Small intestine (tissue), 7 donors: ENCODE measurements around the gene NPC1. TPM values are rescaled to one million over a fixed set of nuclear protein-coding genes. Genes with fewer than 3 reads are reported as not detected.
"Not testable (repeated sequence)": the region's sequence is repeated elsewhere in the genome, so short reads cannot be mapped to it uniquely, and the experiment has no call there.

Source experiments
- DNase-seq, 2 donors: peaks; one replicate each; pipeline versions ENCODE4 v3.0.0 to v3.0.0-alpha.2; 2013
- FAIRE-seq: peaks from 2 replicates; lab custom pipeline; 2012; peaks lifted over from hg19 to GRCh38; lab: Jason Lieb, UNC
- H3K27ac ChIP-seq, 3 donors: one replicate each; pipeline ENCODE4 v1.5.1; 2013; ENCODE audit warnings: low read length in 2 of 3, mild to moderate bottlenecking in 2 of 3, control low read depth in 1 of 3, inconsistent platforms in 1 of 3, low read depth in 1 of 3, moderate library complexity in 1 of 3
- H3K27me3 ChIP-seq, 3 donors: one replicate each; pipeline ENCODE4 v1.6.1; 2013; ENCODE audit warnings: low read length in 3 of 3, inconsistent platforms in 1 of 3; ENCODE audit not compliant: control insufficient read depth in 3 of 3, insufficient read depth in 3 of 3
- H3K36me3 ChIP-seq, 3 donors: one replicate each; pipeline ENCODE4 v1.6.1; 2013; ENCODE audit warnings: low read length in 3 of 3, inconsistent platforms in 1 of 3, low read depth in 1 of 3, mild to moderate bottlenecking in 1 of 3, moderate library complexity in 1 of 3; ENCODE audit not compliant: control insufficient read depth in 3 of 3, insufficient read depth in 2 of 3
- H3K4me1 ChIP-seq, 3 donors: one replicate each; pipeline ENCODE4 v1.6.1; 2013; ENCODE audit warnings: low read length in 2 of 3, inconsistent platforms in 1 of 3, low read depth in 1 of 3, mild to moderate bottlenecking in 1 of 3, moderate library complexity in 1 of 3; ENCODE audit not compliant: control insufficient read depth in 3 of 3, insufficient read depth in 2 of 3
- H3K4me3 ChIP-seq, 3 donors: one replicate each; pipeline ENCODE4 v1.5.1; 2013; ENCODE audit warnings: low read length in 3 of 3, control low read depth in 1 of 3, inconsistent platforms in 1 of 3, low read depth in 1 of 3, mild to moderate bottlenecking in 1 of 3, moderate library complexity in 1 of 3
- H3K9me3 ChIP-seq, 2 donors: one replicate each; pipeline ENCODE4 v1.6.1; 2013; ENCODE audit warnings: low read depth in 1 of 2, low read length in 1 of 2; ENCODE audit not compliant: control insufficient read depth in 2 of 2, insufficient read depth in 1 of 2
- WGBS, 3 donors: extraction: QIAGEN DNeasy Blood & Tissue Kit; methylation state at CpG; one replicate each; pipeline ENCODE4 v1.1.7; 2013; 5-methylcytosine and 5-hydroxymethylcytosine counted together
- polyA plus RNA-seq, 4 donors: library from polyadenylated mRNA; stranded (reverse) in 3 of 4; unstranded in 1 of 4; fragments of 200-250 nt in 3 of 4; fragments of 120-200 nt in 1 of 4; gene quantifications; one replicate each; pipeline versions ENCODE4 v1.2.1 to v1.2.3, GENCODE V29; 2013
- donor health status: healthy with polysubstance abuse.
- donor health status: control.
- donor health status: control.
- donor health status: Bipolar disorder and iron deficiency.
- donor health status: healthy.

The NPC1 gene
- polyA plus RNA-seq, 4 donors: 8.7 to 35.7 (median 20.9) TPM

DNA sequence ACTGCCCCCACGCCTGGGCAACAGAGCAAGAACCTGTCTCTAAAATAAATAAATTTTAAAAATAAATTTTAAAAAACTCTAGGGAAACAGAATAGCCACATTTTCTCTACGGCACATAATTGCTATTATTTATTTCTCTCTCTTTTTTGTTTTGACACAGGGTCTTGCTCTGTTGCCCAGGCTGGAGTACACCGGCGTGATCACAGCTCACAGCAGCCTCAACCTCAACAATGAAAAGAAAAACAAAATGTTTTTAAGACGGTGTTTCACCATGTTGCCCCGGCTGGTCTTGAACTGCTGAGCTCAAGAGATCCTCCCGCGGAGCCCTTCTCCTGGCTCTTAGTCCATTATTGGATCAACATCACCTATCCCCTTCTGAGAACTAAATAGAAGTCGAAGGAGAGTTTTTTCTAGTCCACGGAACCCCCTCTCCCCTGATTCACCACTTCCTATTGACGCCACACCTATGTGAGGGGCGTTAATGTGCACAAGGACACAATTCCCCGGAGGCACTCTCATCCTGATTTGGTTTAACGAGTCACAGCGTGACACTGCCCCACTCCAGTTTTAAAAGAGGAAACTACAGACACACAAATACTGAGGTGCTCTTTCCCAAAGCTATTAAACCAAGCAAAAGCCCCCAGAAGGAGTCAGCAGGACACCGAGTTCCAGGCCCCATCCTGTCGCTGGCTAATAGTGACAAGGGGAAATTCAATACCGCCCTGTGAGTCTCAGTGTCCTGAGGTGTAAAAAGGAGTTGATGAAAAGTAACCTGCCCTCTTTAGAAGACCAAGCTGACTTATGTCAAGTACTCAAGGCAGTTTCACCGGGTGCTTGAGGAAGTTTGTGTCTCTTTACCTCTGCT, 1.1 kb downstream of the NPC1 start:
- WGBS, 3 donors: 26 to 32% (median 28%) methylated on average over 19 of the region's 19 CpGs
- no peaks in the 10 kb centered on the region for H3K9me3 ChIP-seq
- DNase-seq (peak; percentile 44 to 62), FAIRE-seq (no peak)
- peak overlapping the region; percentile 96 to 100 (median 98) for H3K27ac ChIP-seq
- peaks cover 4 to 20% (median 19%) of the 10 kb centered on the region in 3 donors for H3K4me1 ChIP-seq
- H3K27me3 ChIP-seq: no peaks in the 10 kb centered on the region
- H3K36me3 ChIP-seq: peaks cover 0 to 8% (median 0%) of the 10 kb centered on the region in 3 donors
- H3K4me3 ChIP-seq: peak overlapping the region; percentile 79 to 93 (median 86)

DNA sequence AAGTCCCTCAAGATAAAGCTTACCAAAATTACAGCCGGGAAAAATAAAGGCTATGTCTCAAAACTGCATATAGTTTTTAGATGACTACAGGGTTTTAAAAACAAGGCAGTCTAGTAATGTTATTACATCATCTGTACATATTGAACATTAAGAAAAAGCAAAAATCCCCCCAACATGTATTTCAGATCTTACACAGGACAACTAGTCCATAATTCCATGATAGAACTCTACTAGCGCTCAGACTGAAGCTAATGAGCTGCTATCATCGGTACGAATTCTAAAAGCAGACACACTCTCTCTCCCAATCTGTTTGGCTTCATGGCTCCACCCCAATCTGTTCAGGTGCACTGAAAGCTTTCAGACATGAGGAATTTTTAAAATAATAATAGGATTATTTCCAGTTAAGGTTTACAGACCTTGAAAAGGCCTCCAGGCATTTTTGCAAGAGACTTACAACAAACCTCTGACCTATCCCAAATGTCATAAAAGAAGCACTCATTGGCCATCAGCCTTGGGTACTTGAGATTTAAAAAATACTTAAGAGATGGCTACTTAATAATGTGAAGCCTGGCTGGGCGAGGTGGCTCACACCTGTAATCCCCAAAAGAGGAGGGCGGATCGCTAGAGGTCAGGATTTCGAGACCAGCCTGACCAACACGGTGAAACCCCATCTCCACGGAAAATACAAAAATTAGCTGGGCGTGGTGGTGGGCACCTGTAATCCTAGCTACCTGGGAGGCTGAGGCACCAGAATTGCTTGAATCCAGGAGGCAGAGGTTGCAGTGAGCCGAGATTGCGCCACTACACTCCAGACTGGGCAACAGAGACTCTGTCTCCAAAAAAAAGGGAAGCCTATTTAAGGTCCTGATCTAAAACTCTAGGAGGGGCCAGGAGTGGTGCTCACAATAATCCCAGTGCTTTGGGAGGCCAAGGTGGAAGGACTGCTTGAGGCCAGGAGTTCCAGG, 2.0 kb downstream of the NPC1 start:
- Histone ChIP-seq H3K27ac (no peak overlapping the region), H3K9me3 (no peaks in the 10 kb centered on the region), H3K27me3 (no peaks in the 10 kb centered on the region), H3K4me1 (peaks cover 4 to 20% (median 19%) of the 10 kb centered on the region in 3 donors), H3K4me3 (peak overlapping the region in 1 of 3 donors; percentile 79), H3K36me3 (peaks cover 0 to 8% (median 0%) of the 10 kb centered on the region in 3 donors)
- FAIRE-seq: no peak
- WGBS, 3 donors: 89 to 92% (median 90%) methylated on average over 13 of the region's 13 CpGs
- no peak for DNase-seq

DNA sequence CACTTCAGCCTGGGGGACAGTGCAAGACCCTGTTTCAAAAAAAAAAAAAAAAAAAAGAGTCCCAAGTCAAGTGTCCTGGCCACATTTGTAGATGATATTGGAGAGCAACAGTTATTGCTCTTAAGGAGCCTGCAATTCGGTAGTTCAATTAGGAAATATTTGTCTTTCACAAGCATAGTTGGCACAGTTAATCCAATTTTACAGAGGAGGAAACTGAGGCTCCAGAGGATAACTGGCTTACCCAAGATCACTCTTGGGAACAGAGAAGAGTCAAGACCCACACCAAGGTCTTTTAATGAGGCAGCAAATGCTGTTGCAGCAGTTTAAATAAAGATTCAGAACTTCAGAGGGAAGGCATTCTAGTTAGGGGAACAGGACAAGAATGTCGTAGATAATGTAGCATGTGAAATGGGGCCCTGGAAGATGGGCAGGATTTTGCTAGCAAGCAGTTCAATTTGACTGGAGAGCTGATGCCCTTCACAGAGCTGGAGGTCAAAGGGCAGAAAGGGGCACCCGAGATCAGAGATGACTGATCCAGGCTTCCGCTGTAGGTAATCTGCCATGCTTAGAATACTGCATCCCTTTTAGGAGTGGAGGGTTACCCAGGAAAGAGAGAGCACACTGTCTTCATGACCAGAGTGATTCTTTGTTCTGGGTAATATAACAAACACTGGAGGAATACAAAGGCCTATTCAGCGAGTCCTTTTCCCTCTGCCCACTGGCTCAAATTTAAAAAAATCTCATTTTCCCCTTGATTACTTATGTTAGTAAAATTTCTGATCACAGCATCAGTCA, 3.0 kb downstream of the NPC1 start:
- DNase-seq (no peak), FAIRE-seq (no peak)
- Histone ChIP-seq H3K27ac (no peak overlapping the region), H3K36me3 (peaks cover 0 to 10% (median 0%) of the 10 kb centered on the region in 3 donors), H3K4me1 (peaks cover 4 to 20% (median 19%) of the 10 kb centered on the region in 3 donors), H3K4me3 (no peak overlapping the region), H3K9me3 (no peaks in the 10 kb centered on the region), H3K27me3 (no peaks in the 10 kb centered on the region)
- 74 to 84% (median 83%) methylated on average over 5 of the region's 5 CpGs for WGBS, 3 donors

DNA sequence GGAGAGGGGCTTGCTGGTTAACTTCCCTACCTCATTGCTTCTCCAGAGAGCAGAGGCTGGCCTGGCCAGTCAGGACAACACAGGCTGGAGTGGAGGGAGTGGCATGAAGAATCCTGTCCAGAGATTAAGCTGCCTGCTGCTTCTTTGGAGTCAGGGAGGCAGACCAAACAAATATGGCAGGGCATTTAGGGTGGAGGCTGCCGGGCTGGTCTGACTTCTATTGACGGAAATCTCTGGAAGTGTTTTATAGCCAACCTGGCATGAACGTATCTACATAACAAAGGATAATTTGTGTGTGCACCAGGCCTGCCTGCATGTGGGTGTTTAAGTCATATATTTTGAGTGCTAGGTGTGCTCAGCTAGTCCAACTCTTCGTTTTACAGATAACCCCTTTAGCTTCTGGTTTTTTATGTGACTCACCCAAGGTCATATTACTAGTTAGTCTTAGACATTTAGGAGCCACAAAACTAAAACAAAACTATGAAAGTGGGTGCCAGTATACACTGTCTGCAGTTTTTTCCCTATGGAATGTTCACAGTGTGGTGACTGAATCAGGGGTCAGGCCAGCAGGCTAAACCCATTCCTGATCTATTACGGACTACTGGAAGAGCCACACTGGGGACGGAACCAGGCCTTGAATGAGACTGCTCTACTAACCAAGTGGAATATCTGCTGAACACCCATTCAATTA, 5.5 kb downstream of the NPC1 start:
- WGBS, 3 donors: 50 to 74% (median 70%) methylated on average over 6 of the region's 6 CpGs
- H3K27ac ChIP-seq: no peak overlapping the region
- no peak overlapping the region for H3K4me3 ChIP-seq
- H3K27me3 ChIP-seq: no peaks in the 10 kb centered on the region
- H3K9me3 ChIP-seq: no peaks in the 10 kb centered on the region
- peaks cover 0 to 17% (median 0%) of the 10 kb centered on the region in 3 donors for H3K36me3 ChIP-seq
- peak in 1 of 2 donors; percentile 34 for DNase-seq
- FAIRE-seq: no peak
- peaks cover 4 to 16% (median 14%) of the 10 kb centered on the region in 3 donors for H3K4me1 ChIP-seq

DNA sequence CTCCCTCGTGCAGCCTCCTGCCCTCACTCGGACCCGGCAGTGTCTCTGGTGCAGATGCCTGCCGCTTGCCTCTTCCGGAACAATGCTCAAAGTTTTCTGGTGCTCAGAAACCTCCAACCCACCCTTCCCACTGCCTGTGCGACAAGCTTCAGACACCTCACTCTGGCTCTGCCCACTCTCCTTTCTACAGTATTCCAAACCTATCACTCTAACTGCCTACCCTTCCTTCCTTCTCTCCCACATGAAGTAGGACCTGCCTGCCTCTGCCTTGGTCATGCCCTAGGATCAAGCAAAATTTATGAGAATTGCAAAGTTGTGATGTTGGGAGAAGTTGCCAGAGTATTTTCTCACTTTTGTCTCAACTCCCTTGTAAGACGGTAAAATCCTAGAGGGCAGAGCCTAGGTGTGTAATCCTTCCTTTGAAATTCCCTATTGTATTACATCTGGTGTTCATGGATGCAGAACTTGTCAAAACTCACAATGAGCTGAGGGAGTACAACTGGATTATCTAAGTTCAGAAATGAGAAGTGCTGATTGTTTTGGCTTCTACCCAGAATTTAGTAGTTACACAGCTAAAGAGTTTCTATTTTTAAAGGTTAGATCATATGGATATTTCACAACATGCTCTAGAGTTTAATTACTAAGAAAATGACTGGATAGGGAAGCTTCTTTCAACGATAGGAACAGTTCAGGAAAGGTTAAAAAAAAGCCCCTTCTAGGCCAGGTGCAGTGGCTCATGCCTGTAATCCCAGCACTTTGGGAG, 7.2 kb downstream of the NPC1 start:
- Histone ChIP-seq H3K4me1 (peaks cover 2 to 9% (median 7%) of the 10 kb centered on the region in 3 donors), H3K36me3 (peaks cover 0 to 25% (median 2%) of the 10 kb centered on the region in 3 donors), H3K27me3 (no peaks in the 10 kb centered on the region), H3K27ac (no peak overlapping the region), H3K9me3 (no peaks in the 10 kb centered on the region), H3K4me3 (no peak overlapping the region)
- DNase-seq (no peak), FAIRE-seq (no peak)
- WGBS, 3 donors: 87% methylated on average over 8 of the region's 8 CpGs

DNA sequence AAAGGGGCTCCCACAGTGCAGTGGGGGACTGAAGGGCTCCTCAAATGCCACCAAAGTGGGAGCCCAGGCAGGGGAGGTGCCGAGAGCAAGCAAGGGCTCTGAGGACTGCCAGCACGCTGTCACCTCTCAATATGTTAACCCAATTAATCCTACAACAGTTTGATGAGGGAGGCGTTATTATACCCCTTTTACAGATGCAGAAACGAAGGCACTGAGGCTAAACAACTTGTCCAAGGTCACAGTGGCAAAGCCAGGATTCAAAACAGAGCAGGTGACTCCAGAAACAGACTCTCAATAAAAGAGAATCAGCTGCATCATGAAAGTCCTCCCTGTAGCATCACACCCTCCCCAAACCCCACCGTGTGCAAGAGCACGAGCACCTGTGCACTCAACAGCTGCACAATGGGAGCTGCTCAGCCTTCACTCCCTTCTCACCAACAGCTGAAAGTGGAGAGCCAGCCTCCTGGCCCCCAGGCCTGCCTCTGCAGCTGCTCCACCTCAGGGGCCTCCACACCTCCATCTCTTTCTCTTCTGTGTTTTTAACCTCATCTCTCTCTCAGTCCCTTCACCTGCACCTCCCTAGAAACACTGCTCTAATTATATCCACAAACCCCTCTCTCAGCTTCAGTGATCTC, 8.1 kb downstream of the NPC1 start:
- Histone ChIP-seq H3K9me3 (no peaks in the 10 kb centered on the region), H3K4me3 (no peak overlapping the region), H3K27me3 (no peaks in the 10 kb centered on the region), H3K4me1 (peaks cover 0 to 8% (median 5%) of the 10 kb centered on the region in 3 donors), H3K36me3 (peaks cover 2 to 26% (median 2%) of the 10 kb centered on the region in 3 donors), H3K27ac (no peak overlapping the region)
- DNase-seq (no peak), FAIRE-seq (no peak)
- 84 to 86% (median 84%) methylated on average over 6 of the region's 6 CpGs for WGBS, 3 donors

DNA sequence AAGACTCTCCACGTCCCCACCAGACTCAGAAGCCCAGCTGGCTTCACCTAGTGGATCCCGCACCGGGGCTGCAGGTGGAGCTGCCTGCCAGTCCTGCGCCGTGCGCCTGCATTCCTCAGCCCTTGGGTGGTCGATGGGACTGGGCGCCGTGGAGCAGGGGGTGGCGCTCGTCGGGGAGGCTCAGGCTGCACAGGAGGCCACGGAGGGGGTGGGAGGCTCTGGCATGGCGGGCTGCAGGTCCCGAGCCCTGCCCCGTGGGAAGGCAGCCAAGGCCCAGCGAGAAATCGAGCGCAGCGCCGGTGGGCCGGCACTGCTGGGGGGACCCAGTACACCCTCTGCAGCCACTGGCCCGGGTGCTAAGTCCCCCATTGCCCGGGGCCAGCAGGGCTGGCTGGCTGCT, 8.8 kb downstream of the NPC1 start:
- H3K27ac ChIP-seq, FAIRE-seq, H3K9me3 ChIP-seq, H3K4me1 ChIP-seq, DNase-seq, H3K27me3 ChIP-seq, H3K4me3 ChIP-seq: not testable (repeated sequence)
- peaks cover 2 to 25% (median 2%) of the 10 kb centered on the region in 3 donors for H3K36me3 ChIP-seq
- WGBS, 3 donors: 95 to 98% (median 96%) methylated on average over 17 to 24 of the region's 24 CpGs
